GM21529 (cell line): Measurements from ENCODE around the gene ANO4.
"Not testable (repeated sequence)": the region's sequence is repeated elsewhere in the genome, so short reads cannot be mapped to it uniquely, and the experiment has no call there.

Experiments used
- ATAC-seq: cut with Tn5 transposase; IDR thresholded peaks from one replicate; pipeline ENCODE4 v1.9.1; 2021; ENCODE audit not compliant: unreplicated experiment

The ANO4 gene

DNA sequence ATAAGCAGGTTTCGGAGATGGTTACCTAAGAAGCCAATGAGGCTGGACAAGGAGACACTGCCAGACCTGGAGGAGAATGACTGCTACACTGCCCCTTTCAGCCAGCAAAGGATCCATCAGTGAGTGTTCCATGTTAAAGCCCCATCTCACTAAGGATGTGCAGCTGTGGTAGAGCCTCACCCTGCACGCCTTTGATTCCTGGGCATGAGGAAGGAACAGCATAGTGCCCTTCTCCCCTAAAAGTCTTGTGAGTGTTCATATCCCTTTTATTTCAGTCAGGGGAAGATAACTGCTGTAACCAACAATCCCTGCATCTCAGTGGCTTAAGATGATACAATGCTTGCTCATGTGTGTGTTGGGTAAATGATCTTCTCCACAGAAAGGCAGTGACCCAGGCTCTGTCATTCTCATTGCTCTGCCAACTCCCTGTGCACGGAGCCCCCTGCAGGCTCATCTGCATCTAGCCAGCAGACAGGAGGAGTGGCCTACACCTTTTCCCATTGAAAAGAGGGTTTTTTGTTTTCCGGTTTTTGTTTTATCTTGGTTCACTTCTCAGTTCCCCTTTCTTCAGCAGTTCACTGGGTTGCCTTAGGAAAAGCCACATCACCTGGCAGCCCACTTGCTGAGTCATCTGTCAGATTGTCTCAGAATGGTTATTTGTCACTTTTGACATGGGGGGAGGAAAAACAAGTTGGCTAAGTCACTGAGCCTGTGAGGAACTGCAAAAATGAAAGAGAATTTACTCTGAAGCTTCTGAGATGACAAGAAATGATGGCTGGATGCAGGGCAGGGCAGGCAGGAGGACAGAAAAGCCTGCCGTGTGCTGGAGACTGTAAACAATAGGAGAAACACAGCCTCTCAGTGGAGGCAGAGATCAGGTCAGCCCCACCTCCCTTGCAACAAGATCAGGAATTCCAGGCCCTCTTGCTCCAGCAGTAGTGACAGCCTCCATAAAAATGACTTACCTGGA, 193.3 kb downstream of the ANO4 start:
- peak; percentile 96 for ATAC-seq

DNA sequence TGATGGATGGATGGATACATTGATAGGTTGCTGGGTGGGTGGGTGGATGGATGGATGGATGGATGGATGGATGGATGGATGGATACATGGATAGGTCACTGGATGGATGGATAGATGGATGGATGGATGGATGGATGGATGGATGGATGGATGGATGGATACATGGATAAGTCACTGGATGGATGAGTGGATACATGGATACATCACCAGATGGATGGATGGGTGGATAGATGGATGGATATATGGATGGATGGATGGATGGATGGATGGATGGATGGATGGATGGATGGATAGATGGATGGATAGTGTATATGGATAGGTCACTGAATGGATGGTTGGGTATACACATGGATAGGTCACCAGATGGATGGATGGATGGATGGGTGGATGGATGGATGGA, 194.9 kb downstream of the ANO4 start:
- not testable (repeated sequence) for ATAC-seq

- ATAC-seq: no peak
Measured at GRCh38 chr12:100991102-100991501, 196.5 kb downstream of the ANO4 start.

DNA sequence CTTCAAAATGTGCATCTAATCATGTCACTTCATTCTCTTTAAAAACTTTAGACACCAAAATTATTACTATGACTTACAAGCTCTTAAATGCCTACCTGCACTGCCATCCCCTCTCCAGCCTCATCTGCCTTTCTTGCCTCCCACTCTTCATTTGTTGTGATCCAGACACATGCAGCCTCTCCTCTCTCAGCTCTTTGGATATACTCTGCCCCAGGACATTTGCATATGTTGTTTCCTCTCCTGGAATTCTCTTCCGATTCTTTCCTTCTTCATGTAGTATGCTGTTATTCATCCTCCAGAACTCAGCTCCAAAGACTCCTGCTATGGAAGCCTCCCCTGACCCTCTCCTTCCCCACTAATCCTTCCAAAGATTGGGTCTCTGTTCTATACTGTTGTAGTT, 197.6 kb downstream of the ANO4 start:
- ATAC-seq: no peak

DNA sequence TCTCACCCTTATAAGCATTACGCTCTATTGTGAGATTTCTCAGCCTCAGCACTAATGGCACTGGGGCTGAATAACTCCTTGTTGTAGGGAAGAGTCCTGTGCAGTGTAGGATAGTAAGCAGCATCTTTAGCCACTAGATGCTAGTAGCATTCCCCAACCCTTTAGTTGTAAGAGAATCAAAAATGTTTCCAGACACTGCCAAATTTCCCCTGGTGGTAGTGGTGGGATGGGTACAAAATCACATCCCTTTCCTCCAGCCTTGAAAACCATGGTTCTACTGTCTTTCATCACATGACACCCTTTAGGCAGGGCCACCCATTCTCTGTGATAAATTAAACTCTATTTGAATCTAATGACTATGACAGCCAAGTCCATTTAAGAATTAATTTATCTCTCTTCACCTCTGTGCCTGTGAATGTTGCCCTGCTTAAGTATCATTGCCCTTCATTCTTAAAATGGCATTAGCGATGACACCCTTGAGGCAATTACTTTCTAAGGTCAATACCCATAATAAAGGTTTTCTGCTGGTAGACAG, 199.4 kb downstream of the ANO4 start:
- no peak for ATAC-seq

DNA sequence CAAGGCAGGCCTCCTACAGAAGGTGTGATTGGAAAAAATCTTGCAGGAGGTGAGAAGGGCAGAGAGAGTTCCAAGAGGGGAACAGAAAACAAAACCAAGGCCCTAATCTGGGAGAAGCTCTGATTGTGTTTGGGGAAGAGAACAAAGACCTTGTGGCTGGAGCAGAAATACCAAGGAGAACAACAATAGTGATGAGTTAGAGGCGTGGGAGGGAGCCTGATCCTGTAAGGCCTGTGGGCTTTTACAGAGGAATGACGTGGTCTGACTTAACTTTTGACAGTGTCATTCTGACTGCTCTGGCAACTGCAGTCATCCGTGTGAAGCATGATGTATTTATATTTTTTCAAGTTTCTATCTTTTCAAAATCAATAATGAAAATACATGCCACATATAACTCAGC, 200.6 kb downstream of the ANO4 start:
- peak; percentile 79 for ATAC-seq

DNA sequence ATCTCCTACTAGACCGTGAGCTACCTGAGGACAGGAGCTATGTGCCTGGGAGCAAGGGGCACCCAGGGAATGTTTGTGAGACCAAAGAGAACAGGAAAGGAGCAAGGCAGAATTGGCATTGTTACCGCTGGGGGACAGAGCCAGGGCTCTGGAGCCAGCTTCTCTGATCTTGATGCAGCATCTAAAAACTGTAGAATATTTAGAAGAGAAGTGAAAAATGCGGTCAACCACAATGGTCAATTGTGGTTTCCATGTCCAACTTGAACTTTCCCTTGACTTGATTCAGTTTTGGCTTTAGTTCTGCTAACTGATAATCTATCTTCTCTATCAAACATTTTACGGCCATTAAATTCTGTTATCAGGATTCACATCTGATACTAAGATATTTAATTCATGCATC, 201.2 kb downstream of the ANO4 start:
- ATAC-seq: peak; percentile 78

DNA sequence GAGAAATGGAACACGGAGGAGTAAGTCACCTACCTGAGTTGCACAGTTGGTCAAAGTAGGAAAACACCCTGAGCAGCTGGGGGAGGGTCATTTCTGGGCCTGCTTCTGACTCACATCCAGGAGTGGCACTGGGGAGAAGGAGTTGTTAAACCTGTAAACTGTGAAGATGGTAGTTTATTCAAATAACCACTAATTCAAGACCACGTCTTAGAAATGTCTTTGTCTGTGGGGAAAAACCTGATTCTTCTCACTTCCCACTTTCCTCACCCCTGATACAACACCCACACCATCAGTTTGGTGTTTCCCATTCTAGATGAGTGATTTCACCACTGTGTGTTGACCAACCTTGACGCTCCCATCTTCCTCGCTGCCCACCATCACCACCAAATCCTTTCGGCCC, 207.1 kb downstream of the ANO4 start:
- ATAC-seq: peak; percentile 85

DNA sequence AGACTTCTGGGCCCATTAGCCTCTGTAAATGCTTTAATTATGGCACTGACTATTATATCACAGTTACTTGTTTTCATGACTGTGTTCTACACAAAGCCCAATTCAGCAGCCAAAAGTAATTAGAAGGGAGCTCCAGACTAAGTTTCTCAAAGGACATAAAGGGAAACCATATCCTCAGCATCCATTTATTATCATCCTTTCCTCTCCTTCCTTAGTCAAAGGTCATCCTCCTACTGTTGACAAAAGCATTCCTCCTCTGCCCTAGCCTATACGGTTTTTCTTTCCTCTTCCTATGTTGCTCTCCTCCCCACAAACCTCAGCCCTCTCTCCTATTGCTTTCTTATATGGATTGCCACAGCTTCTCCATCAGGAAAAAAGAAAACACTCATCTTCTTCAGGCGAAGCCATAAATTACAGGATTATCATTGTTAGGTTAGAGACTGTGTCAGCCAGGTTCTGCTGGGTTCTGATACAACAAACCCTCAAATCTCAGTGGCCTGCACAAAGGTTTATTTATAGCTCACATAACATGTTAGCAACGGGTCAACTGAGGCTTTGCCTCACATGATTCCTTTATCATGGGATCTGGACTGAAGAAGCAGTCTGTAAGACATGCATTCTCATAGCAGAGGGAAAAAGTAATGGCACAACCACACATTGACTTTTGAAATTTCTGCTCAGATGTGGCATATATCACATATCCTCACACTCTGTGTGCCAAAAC, 208.3 kb downstream of the ANO4 start:
- no peak for ATAC-seq

GRCh38 chr12:101004898-101005297, 210.3 kb downstream of the ANO4 start:
- ATAC-seq: no peak

GRCh38 chr12:101009274-101009673, 214.7 kb downstream of the ANO4 start:
- ATAC-seq: no peak

DNA sequence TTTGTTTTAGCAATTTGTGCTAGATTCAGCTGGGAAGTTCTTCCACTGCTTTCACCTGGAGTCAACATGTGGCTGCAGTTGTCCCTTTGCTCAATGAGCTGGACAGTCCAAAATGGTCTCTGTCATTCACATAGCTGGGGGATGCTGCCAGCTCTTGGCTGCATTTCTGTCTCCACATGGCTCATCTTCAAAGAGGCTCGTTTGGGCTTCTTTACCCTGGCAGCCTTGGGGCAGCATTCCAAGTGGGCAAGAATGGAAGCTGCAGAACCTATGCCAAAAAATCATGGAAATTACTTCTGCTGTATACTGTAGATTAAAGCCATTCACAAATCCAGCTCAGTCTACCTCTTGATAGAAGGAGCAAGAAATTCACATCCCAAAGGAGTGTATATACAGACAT, 216.3 kb downstream of the ANO4 start:
- no peak for ATAC-seq

DNA sequence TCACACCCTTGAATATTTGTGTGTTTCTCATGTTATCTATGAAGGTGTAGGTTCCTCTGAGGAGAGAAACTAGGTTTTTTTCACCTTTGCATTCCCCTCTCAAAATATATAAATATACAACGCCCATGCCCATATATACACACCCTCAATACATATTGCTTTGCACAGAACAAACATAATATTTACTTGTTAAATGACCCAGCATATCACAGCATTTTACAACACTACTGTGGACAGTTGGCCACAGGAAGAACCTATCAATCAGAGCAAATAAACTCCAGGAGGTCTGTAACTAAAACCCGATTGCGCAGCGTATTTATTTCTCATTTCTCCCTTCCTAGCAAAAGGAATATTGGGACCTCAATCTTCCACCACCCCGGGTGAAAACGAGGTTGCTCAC, 219.4 kb downstream of the ANO4 start:
- ATAC-seq: no peak

DNA sequence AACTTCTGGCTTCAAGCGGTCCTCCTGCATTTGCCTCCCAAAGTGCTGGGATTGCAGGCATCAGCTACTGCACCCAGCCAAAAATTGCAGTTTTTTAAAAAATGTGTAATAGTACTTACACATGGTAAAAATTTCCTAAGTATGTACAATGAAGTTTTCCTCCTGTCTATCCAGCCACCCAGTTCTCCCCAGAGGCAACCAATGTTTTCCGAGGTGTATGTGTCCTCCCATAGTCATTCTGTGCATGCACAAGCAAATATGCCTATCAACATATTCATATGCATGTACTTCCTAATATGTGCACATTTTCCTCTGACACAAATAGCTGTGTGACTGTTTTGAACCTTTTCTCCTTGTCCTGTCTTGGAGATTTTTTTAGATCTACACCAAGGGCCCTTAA, 220.5 kb downstream of the ANO4 start:
- ATAC-seq: no peak

DNA sequence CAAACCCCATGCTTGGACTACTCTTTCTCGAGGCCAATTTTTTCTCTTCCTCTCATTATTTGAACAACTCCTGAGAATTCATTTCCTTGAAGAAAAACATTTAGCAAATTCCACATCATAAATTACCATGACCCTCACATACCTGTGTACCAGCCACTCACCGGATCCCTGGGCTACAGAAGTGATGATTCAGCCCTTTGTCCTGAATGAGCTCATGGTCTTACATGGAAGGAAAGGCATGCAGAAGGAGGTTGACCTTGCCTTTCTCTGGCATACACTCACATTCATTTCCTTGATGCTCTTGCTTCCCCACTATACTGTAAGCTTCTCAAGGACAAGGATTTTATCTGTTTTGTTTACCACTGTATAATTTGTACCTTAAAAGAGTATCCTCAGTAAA, 224.0 kb downstream of the ANO4 start:
- no peak for ATAC-seq

- no peak for ATAC-seq
Measured at GRCh38 chr12:101019201-101019600, 224.6 kb downstream of the ANO4 start.

DNA sequence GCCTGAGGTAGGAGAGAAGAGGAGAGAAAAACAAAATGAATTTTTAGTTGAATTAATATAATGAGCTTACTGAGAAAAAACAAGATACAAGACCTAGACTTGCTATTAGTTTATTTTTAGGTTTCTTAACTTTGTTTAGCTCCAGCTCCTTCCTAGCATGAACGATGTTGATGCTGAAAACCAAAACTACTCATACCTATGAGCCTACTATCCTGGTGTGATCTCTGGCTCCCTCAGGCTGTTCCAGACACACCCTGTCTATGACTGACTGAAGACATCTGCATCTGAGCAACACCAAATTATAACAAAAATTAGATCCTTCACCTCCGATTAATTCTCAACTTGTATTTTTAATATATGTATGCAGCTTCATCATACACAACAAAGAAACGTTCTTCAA, 225.1 kb downstream of the ANO4 start:
- no peak for ATAC-seq

- no peak for ATAC-seq
Measured at GRCh38 chr12:101021442-101021841, 226.9 kb downstream of the ANO4 start.

- no peak for ATAC-seq
Measured at GRCh38 chr12:101021911-101022388, 227.4 kb downstream of the ANO4 start.

GRCh38 chr12:101027200-101027599, 232.6 kb downstream of the ANO4 start:
- no peak for ATAC-seq

- no peak for ATAC-seq
Measured at GRCh38 chr12:101027816-101028215, 233.2 kb downstream of the ANO4 start.
